Uterus (tissue), 2 donors: Measurements from ENCODE around the gene ACY1.

Experiments
- POLR2A ChIP-seq, 2 donors: fragments of 450-650 bp; IDR thresholded peaks; one replicate each; pipeline ENCODE4 v1.6.1; 2016; ENCODE audit warnings: antibody characterized with exemption in 2 of 2, mild to moderate bottlenecking in 1 of 2, moderate library complexity in 1 of 2
- TF ChIP-seq, protein P1 (sequence below), 4 experiments: fragments of 200-600 bp in 2 of 4; fragments of 450-650 bp in 2 of 4; sonication (generic) in 2 of 4; IDR thresholded peaks; one replicate each; pipeline ENCODE4 v1.5.1; 2016 to 2019; ENCODE audit warnings: antibody characterized with exemption in 4 of 4, mild to moderate bottlenecking in 2 of 4, moderate library complexity in 1 of 4

GRCh38 chr3:51967384-51968169 is 15.8 kb upstream of the ACY1 start, which contains the start of gene PCBP4:
- TF ChIP-seq, protein P1, sequence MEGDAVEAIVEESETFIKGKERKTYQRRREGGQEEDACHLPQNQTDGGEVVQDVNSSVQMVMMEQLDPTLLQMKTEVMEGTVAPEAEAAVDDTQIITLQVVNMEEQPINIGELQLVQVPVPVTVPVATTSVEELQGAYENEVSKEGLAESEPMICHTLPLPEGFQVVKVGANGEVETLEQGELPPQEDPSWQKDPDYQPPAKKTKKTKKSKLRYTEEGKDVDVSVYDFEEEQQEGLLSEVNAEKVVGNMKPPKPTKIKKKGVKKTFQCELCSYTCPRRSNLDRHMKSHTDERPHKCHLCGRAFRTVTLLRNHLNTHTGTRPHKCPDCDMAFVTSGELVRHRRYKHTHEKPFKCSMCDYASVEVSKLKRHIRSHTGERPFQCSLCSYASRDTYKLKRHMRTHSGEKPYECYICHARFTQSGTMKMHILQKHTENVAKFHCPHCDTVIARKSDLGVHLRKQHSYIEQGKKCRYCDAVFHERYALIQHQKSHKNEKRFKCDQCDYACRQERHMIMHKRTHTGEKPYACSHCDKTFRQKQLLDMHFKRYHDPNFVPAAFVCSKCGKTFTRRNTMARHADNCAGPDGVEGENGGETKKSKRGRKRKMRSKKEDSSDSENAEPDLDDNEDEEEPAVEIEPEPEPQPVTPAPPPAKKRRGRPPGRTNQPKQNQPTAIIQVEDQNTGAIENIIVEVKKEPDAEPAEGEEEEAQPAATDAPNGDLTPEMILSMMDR (IDR thresholded peaks at IDR 0.05): no peak
- TF ChIP-seq POLR2A (IDR thresholded peaks at IDR 0.05): peak; percentile 30 to 92
